GM23248 (cell line): ENCODE measurements around the gene CCDC28B.

Experiments used
- EZH2 ChIP-seq: fragments of 200-600 bp; sonication (generic); IDR thresholded peaks from 2 replicates; pipeline ENCODE4 v1.6.1; 2018; ENCODE audit warnings: antibody characterized with exemption, mild to moderate bottlenecking; ENCODE audit not compliant: insufficient read depth, poor library complexity, severe bottlenecking
- EZH2phosphoT487 ChIP-seq: fragments of 200-600 bp; sonication (generic); IDR thresholded peaks from 2 replicates; pipeline ENCODE4 v1.6.1; 2018; ENCODE audit warnings: antibody characterized with exemption, moderate library complexity, mild to moderate bottlenecking, low read depth; ENCODE audit not compliant: insufficient read depth

- TF ChIP-seq EZH2phosphoT487 (no peak), EZH2 (no peak)
Measured at GRCh38 chr1:32247983-32248889, 47.8 kb downstream of the CCDC28B start.
